DOHH2 (cell line): ENCODE data around the gene GPR55.

Source experiments
- CTCF ChIP-seq: fragments of 200-600 bp; sonication (generic); IDR thresholded peaks from one replicate; pipeline ENCODE4 v1.5.1; 2014; ENCODE audit warnings: antibody characterized with exemption, mild to moderate bottlenecking, low read depth, low read length; ENCODE audit not compliant: poor library complexity, severe bottlenecking
- EZH2phosphoT487 ChIP-seq: fragments of 200-600 bp; sonication (generic); IDR thresholded peaks from 2 replicates; pipeline ENCODE4 v1.6.1; 2017; ENCODE audit warnings: borderline replicate concordance, mild to moderate bottlenecking, antibody characterized with exemption, low read length, moderate library complexity, mixed read lengths

- no peak for TF ChIP-seq CTCF
- TF ChIP-seq EZH2phosphoT487 = no peak
Observed at GRCh38 chr2:230898713-230899091, 26.3 kb downstream of the GPR55 start.
